GM21381 (cell line): Measurements from ENCODE around the gene FAM120B.

Experiments
- ATAC-seq: cut with Tn5 transposase; IDR thresholded peaks from one replicate; pipeline ENCODE4 v1.9.1; 2021; ENCODE audit warnings: mild to moderate bottlenecking, moderate library complexity; ENCODE audit not compliant: unreplicated experiment

The FAM120B gene

DNA sequence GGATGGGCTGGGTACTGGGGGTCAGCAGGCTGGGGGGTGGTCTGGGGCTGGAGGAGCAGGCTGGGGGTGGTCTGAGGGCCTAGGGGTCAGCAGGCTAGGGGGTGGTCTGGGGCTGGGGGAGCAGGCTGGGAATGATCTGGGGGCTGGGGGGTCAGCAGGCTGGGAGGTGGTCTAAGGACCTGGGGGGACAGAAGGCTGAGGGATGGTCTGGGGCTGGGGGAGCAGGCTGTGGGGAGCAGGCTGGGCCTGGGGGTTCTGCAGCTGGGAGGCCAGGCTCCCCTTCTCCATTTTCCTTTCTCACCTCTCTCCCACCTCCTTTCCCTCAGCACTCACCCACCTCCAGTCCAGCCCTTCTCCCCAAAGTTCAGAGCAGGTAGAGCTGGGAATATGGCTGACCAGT lies 132.3 kb downstream of the FAM120B start:
- ATAC-seq, result no peak

DNA sequence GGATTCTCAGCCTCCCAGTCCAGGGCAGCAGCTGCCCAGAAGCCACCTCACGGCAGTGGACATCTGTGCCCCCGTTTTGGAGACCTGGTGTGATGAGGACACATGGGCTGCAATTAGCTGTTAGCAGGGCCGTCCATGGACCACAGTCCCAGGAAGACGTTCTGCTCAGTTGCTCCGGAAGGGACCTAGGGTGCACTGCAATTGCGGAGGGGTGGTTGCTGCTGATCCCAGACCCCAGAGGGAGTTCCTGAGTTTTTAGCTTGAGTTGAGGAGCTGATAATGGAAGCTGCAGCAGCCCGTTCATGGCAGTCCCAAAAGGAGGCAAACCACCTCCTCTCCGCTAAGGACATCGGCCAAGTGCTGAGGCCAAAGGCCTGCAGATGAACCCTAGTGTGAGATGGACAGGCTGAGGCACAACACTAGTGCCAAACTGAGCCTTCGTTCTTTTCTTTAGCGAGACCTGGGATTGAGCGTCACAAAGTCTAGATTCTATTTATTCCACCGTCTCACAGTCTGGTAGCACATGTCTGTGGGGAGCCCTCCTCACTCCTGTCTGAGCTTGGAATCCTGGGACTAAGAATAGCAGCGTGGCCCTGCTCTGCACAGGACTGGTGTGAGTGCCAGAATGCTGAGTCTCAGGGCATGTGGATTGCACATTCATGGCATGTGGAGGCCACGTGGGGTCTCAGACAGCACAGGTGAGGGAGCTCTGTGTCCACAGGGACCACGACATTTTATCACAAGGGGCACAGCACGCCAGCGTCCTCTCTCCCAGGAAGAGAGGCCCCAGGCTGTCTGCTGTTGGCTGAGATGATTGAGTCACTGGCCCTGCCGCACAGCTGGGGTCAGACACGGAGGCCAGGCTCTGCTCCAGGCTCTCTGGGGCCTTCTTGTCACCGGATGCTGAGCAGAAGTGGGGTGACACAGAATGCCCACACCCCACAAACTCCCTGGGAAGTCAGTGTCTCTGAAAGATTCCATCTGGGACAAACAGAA lies 133.1 kb downstream of the FAM120B start:
- no peak for ATAC-seq

DNA sequence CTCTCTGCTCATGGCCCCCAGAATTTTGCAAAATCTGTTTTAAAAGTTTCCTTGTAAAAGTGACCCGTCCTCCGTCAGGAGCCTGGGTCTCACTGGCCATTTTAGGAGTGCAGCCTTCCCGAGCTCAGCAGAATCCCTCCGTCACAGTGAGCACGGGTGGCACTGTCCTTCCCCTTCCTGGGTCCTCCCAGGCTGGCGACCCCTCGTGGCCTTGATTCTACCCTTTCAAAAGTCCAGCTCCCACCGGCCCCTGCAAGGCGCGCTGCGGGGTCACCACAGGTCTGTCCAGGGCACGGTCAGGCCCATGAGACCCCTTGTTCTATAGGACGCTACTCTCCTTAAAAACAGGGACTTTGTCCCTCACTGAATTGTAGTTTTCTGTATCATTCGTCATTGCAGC lies 133.9 kb downstream of the FAM120B start:
- ATAC-seq, result no peak

DNA sequence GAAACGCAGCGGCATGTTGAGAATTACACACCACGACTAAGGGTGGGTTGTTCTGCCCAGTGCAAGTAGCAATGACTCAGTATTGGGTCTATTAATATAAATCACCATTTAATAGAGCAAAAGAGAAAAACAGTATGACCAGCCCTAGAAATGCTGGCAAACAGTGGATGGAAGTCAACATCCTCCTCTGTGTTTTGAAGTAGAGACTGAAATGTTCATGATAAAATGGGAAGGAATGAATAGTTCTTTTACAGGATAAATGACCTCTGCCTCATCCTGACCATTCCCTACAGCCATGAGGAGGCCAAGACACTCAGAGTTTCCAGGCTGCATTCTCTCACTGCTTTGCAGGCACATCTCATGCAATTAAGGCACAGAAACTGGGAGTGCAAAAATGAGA lies 134.8 kb downstream of the FAM120B start:
- ATAC-seq, result no peak

DNA sequence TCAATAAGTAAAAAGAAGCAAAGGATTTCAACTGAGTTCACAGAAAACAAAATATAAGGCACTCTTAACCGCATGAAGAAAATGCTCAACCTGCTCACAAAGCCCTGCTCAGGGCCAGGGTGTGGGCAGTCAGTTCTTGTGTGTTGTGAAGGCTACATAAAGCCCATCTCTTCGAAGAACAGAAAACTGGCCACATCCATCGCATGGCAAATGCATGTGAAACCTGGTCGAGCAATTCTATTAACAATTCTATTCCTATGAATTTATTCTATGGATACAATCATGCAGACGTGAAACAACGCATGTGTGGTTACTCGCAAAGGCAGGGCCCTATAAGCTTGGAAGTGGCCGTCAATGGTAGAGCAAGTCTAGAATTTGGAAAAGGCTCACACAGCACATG lies 136.0 kb downstream of the FAM120B start:
- no peak for ATAC-seq

DNA sequence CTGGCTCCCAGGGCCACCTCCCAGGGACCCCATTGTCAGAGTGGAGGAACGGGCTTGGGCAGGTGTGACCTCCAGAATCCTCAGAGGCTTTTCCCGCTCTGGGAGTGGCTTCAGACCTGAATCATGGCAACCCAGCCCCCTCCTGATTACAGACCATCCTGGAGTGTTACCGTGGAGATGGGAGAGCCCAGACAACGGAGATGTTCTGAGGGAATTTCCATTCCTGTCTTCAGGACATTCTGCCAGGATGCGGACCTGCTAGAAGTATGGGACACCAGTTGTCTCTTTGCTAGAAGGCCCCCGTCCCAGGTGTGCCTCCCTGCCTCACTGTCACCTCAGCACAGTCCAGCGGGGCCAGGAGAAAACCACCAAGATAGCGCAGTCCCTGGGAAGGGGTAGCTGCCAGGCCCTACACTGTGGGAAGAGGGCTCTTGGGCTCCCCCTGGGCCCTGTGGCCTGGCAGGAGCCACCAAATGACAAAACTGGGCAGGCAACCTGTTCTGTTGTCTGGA lies 136.6 kb downstream of the FAM120B start:
- no peak for ATAC-seq

DNA sequence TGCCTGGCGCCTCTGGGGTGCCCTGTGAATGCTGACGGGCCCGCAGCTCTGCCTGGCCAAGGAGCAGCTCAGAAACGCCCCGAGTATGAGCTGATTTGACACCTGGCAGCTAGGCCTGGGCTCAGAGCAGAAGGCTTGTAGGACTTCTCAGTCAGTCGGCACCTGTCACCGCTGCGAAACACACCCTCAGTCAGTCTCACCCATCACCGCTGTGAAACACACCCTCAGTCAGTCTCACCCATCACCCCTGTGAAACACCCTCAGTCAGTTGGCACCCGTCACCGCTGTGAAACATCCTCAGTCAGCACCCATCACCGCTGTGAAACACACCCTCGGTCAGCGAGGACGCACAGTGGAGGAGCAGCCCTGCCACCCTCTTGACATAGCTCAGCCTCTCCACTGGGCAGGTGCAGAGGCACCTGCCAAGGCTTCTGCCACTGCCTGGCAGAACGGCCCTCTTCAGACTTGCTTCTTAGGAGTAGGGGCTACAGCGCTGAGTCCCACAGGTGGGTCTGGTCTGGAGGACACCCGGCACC lies 137.6 kb downstream of the FAM120B start:
- ATAC-seq, result no peak

DNA sequence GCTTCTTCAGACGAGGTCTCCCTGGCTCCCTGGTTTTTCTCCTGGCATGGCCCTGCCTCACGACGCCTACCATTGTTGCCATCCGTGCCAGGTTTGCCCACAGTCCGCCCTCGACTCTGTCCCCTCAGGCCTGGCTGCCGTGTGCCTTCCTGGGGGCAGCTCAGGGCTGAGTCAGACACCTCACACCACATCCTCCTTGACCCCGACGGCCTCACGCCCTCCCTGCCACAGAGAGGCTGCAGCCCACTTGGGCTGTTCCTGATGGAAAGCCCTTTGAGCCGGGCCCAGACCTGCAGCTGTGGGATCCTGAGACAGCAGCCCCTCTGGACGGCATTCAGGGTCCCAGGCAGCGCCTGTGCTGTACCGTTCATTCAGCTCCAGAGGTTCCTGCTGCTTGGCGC lies 138.3 kb downstream of the FAM120B start:
- no peak for ATAC-seq

DNA sequence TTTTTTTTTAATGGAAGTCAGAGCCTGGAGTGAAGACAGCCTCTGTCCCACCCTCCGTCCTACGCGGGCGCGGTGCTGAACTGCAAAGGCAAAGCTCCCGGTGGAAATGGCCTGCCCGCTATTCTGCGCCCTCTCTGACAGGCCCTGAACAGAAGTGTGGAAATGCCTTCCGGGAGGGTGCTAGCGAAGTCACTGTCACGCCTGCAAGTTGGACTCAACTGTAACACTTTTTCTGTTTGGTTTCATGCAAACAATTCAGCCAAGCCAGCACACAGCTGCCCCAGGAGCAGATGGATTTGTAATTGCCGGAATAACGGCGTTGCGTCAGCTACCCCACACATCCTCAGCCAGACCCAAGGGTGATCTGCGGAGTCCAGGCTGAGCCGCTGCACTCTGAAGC lies 138.9 kb downstream of the FAM120B start:
- no peak for ATAC-seq

DNA sequence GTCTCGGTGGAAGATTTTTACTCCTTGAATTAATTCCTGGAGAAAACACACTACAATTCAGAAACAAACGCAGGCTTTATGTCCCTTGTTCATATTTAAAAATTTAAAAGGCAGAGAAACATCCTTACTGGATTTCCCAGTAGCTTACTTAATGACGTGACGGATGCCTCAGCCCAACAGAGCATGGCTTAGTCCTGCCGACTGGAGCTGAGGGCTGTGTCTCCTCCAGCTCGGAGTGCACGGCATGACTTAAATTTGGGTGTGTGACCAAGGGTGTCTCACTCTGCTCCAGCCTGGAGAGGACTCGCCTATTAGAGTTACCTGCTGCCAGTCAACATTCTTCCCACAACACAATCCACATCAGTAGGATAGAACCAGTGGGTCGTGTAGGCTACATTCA lies 139.4 kb downstream of the FAM120B start:
- ATAC-seq, result no peak

DNA sequence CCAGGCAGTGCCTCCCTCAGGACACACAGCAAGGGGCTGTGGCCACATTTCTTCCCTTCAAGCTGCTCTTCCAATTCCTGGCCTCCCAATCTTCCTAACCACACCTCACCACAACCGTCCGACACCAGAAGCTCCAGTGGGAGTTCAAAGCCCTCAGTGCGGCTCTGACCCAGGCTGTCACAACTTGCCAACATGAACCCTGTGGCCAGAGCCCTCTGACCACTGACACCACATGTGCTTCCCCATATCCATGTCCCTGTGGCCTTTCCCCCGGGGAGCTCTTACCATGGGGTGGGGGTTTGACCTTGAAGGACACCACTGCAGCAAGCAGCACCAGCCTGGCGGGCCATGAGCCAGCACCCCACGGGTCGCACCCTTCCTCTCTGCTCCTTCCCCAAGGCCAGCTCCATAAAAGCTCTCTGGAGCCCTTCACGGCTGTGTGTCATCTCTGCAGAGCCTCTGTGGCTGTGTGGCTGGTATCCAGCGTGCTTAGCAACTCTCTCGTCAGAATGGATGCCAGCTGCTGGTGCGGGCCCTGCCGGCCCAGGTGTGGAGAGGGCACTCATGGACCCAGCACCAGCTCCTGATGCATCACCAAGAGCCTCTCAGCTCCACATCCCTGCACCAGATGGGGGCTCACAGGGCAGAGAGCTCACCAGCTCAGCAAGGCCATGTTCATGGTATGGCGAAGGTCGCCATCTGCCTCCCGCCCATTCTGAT lies 140.4 kb downstream of the FAM120B start:
- no peak for ATAC-seq

DNA sequence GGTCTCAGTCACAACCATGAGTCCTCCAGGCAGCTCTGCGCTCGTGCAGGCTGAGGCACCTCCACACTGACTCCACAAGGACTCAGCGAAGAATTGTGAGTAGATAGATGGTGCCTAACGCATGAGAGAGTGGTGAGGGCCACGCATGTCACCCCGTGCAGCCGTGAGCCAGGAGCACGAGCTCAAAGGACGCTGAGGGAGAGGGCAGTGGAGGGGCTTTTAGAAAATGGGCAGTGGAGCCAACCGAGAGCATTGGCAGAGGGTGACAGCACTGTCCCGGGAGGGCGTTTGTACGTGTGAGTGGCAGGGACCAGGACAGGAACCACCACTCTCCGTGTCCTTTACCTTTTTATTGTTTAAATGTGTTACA lies 141.0 kb downstream of the FAM120B start:
- no peak for ATAC-seq

DNA sequence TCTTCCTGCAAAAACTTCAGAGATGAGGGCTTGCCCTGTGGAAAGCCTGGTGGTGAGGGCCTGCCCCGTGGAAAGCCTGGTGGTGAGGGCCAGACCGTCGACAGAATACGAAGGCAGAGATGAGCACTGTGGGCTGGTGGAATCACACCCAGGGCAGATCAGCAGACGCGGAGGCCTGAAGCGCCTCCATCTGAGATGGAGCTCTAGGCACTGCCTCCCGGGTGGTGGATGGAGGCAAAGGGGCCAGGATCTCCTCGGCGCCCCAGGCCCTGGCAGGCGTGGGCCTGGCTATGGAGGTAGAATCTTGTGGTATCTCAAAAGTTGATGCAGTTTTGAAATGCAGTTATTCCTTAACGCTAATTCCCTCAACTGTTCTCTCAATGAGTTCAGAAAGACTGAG lies 141.8 kb downstream of the FAM120B start:
- no peak for ATAC-seq

DNA sequence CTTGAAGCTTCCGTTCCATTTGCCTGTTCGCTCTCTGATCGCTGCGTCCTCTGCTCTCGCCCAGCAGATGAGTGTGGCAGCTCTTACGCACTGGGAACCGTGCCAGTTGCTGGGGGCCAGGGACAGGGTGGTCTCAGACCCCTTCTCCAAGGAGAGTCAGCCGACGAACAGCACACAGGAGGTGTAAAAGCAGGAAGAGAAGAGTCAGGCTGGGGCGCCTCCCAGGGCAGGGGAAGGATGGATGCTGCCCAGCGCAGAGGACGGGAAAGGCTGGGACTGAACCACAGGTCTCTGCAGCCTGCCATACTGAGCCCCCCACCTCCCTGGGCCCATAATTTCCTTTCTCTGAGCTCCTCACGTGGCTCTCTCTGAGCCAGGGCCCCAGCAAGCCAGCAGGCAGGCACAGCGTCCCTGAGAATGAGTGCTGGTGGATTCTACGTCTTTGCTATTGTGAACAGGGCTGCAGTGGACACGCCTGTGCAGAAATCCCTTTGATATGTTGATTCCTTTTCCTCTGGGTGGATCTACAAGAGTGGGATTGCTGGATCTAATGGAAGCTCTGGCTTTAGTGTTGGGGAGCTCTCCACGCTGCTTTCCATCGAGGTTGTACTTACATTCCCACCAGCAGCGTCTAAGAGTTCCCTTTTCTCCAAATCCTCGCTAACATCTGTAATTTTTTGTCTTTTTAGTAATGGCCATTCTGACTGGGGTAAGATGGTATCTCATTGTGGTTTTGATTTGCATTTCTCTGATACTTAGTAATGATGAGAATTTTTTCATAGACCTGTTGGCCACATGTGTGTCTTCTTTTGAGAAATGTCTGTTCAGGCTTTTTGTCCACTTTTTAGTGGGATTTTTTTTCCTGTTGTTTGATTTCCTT lies 142.4 kb downstream of the FAM120B start:
- no peak for ATAC-seq

DNA sequence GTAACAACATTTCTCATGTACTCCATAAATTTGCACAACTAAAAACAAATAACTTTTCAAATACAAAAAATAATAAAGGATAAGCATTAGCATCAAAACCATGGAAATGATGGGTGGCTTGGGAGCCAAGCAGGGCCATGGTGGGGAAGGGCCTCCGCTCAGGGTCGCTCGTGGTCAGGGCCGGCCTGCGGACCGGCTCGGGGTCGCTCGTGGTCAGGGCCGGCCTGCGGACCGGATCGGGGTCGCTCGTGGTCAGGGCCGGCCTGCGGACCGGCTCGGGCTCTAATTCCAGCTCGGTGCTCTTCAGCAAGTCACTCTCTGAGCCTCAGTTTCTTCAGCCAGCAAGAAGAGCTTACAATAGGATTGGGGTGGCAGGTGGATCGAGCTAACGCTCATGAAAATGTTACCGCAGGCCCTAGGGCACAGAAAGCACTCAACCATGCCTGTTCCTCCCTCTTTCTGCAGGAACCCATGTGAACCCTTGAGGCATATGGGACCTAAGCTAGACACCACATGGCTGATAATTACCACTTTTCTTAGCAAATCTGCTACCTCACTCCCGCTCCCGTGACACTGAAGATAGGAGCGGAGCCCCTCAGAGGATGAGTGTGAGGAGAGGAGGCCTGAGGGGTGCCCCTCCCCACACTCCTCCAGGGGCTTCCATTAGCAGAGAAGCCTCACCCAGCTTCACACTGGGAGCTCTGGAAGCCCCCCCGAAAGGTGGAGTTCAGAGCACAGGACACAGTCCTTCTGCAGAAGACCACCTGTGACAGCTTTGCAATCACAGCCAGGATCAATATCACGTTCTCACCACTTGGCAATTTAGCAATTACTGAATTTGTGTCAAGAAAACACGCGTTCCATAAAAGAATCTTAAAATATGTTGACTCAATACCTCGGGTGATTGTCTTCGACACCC lies 143.5 kb downstream of the FAM120B start:
- no peak for ATAC-seq

DNA sequence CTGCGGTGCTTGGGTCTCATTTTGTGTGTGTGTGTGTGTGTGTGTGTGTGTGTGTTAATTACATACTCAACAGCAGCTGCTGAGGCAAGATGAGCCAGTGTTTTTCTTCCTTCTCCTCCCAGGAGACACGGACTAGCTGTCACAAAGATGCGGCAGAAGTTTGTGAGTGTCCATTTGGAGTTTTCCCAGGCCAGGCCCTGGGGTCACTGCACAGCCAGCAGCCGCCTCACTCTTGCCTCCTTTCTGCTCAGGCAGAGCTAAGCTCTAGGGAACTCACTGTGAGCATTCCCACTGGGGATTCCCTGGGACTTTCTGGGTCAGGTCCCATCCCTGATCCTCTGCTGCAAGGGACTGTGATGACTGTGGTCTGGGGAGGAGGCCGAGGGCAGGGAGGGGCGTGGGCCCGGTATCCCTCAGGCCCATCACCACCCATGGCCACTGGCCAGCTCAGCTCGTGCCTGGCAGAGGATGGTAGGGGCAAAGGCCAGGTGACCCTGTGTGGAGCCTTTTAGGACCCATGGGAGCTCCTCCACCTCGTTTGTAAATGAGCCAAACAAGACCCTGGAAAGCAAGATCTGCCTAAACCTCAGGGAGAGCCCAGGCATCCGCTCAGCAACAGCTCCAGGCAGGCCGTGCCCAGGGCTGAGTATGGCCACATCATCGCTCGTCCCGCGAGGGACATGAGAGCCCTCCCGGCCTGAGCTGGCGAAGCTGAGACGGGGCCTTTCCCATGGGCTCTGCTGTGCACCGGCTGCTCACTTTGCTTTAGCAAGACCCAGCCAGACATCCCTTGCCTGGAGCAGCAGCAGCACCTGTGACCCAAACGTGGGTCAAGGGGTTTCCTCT lies 144.6 kb downstream of the FAM120B start:
- no peak for ATAC-seq

DNA sequence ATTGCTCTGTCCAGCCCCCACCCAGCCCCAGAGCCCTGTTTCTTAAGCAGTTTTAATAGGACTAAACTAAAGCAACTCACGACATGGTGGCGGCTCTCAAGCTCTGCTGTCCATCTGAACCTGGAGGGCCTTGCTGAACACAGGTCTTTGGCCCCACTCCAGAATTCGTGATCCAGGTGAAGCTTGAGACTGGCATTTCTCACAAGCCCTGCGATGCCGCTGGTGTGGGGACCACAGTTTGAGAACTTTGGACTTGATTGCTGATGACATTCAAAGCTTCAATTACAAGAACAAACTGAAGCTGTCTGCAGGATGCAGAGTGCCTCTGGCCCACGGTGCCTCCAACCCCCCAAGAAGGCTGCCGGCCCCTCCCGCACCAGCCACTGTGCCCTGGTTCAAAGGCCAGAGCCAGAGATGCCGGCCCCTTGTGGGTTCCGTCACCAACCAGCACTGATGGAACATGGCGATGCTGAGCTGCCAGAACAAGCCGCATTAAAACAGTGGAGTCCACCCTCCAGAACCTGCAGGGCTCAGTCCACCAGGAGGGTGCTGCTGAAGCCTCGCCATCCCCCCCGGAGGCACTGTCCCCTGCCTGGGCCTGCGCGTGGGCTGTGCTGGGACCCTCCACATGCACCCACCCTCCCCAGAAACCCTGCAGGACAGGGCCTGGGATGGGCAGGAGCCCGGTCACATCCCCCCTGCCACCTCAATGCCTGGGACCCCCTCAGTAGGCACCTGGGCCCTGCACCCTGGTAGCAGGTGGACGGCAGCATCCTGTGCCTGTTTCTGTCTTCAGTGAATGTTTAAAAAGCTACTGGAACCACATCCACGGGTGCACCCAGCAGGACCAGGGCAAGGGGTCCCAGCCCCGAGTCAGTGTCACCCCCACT lies 145.4 kb downstream of the FAM120B start:
- no peak for ATAC-seq
